HCT116 (cell line): ENCODE measurements around the gene ITGAV. TPM values are rescaled to one million over a fixed set of nuclear protein-coding genes. Genes with fewer than 3 reads are reported as not detected.

Source experiments
- ATAC-seq: fragments of 200-7000 bp; cut with Tn5 transposase; 2 replicates; pipeline ENCODE4 v1.9.1; 2020; ENCODE audit warnings: mild to moderate bottlenecking, moderate library complexity
- BruUV-seq: library from RNA; stranded (reverse); fragments of 400-500 nt; replicated peaks from 2 replicates; lab custom pipeline; 2021; lab: Mats Ljungman, UMichigan
- CTCF ChIA-PET: fragments of 300-600 bp; sonication (Branson Sonifier 250); formaldehyde crosslinking; loops from one replicate; lab custom pipeline; 2021; ENCODE audit warnings: antibody characterized with exemption; lab: Charles Lee
- POLR2A ChIA-PET: fragments of 300-600, 350-600 bp; sonication (Branson Sonifier 250); formaldehyde crosslinking; loops from one replicate; lab custom pipeline; 2021; ENCODE audit warnings: antibody characterized with exemption; lab: Charles Lee
- RAD21 ChIA-PET, 2 experiments: fragments of 300-600 bp; sonication (Branson Sonifier 250); formaldehyde crosslinking; loops; one replicate each; lab custom pipeline; 2023; ENCODE audit warnings: low total read pairs in 2 of 2; ENCODE audit not compliant: uncharacterized antibody in 2 of 2, unreplicated experiment in 2 of 2, low non-redundant PET in 1 of 2; lab: Charles Lee
- DNase-seq: peaks from one replicate; pipeline ENCODE4 v3.0.0-alpha.2; 2010; ENCODE audit warnings: low read depth, low spot score
- H2AFZ ChIP-seq: fragments of 200-600 bp; shearing (Covaris generic), sonication (generic); 2 replicates; pipeline ENCODE4 v1.6.1; 2017; ENCODE audit warnings: low read depth, mixed run types, mixed read lengths, antibody characterized with exemption, low read length; ENCODE audit not compliant: poor library complexity, severe bottlenecking
- H3K27ac ChIP-seq: 2 replicates; pipeline ENCODE4 v1.5.1; 2012; ENCODE audit warnings: low read depth, low read length
- H3K27me3 ChIP-seq: fragments of 200-600 bp; sonication (generic); 2 replicates; pipeline ENCODE4 v1.6.1; 2016; ENCODE audit warnings: mixed run types, low read length, mixed read lengths; ENCODE audit not compliant: insufficient read depth
- H3K36me3 ChIP-seq, 2 experiments: fragments of 200-500 bp in 1 of 2; fragments of 200-600 bp in 1 of 2; sonication (Bioruptor generic) in 1 of 2; sonication (generic) in 1 of 2; 2 replicates each; pipeline versions ENCODE4 v1.5.1 to v1.6.1; 2014 to 2016; ENCODE audit warnings: low read length in 2 of 2, inconsistent platforms in 1 of 2, mixed read lengths in 1 of 2, mixed run types in 1 of 2; ENCODE audit not compliant: insufficient read depth in 2 of 2, control insufficient read depth in 1 of 2
- H3K4me1 ChIP-seq, 2 experiments: fragments of 200-600 bp in 1 of 2; sonication (generic) in 1 of 2; 2 replicates each; pipeline versions ENCODE4 v1.5.1 to v1.6.1; 2012 to 2017; ENCODE audit warnings: low read length in 2 of 2, inconsistent platforms in 1 of 2, mild to moderate bottlenecking in 1 of 2, mixed read lengths in 1 of 2, mixed run types in 1 of 2, moderate library complexity in 1 of 2; ENCODE audit not compliant: insufficient read depth in 2 of 2, control insufficient read depth in 1 of 2
- H3K4me2 ChIP-seq: fragments of 200-600 bp; sonication (generic); 2 replicates; pipeline ENCODE4 v1.6.1; 2017; ENCODE audit warnings: mixed run types, low read length, mixed read lengths
- H3K4me3 ChIP-seq, 2 experiments: fragments of 200-600 bp in 1 of 2; sonication (generic) in 1 of 2; replicated peaks in 1 of 2; 2 replicates each; pipeline ENCODE4 v1.5.1; 2011 to 2016; ENCODE audit warnings: low read length in 2 of 2, control low read depth in 1 of 2, low read depth in 1 of 2, mild to moderate bottlenecking in 1 of 2, mixed read lengths in 1 of 2, mixed run types in 1 of 2
- H3K79me2 ChIP-seq: fragments of 200-600 bp; sonication (generic); 2 replicates; pipeline ENCODE4 v1.6.1; 2017; ENCODE audit warnings: mild to moderate bottlenecking, mixed run types, low read length, moderate library complexity, mixed read lengths; ENCODE audit not compliant: insufficient read depth
- H3K9ac ChIP-seq: fragments of 200-600 bp; sonication (generic); 2 replicates; pipeline ENCODE4 v1.6.1; 2016; ENCODE audit warnings: low read length, mixed read lengths
- H3K9me2 ChIP-seq: fragments of 200-600 bp; sonication (generic), shearing (Covaris generic); 2 replicates; pipeline ENCODE4 v1.6.1; 2017; ENCODE audit warnings: mixed run types, mild to moderate bottlenecking, moderate library complexity; ENCODE audit not compliant: insufficient read depth
- H3K9me3 ChIP-seq, 2 experiments: fragments of 200-500 bp in 1 of 2; fragments of 200-600 bp in 1 of 2; sonication (Bioruptor generic) in 1 of 2; sonication (generic) in 1 of 2; 2 replicates each; pipeline ENCODE4 v1.6.1; 2014 to 2017; ENCODE audit warnings: low read length in 2 of 2, mixed read lengths in 2 of 2, inconsistent platforms in 1 of 2, low read depth in 1 of 2, mild to moderate bottlenecking in 1 of 2, mixed run types in 1 of 2, moderate library complexity in 1 of 2; ENCODE audit not compliant: control insufficient read depth in 1 of 2, insufficient read depth in 1 of 2
- H4K20me1 ChIP-seq: fragments of 200-600 bp; sonication (generic), shearing (Covaris generic); 2 replicates; pipeline ENCODE4 v1.6.1; 2017; ENCODE audit warnings: mixed run types, mild to moderate bottlenecking, moderate library complexity; ENCODE audit not compliant: insufficient read depth
- ATF3 ChIP-seq: IDR thresholded peaks from 2 replicates; pipeline ENCODE4 v1.6.1; 2012
- CEBPB ChIP-seq: IDR thresholded peaks from 2 replicates; pipeline ENCODE4 v1.6.1; 2012; ENCODE audit warnings: low read depth
- EGR1 ChIP-seq: IDR thresholded peaks from 2 replicates; pipeline ENCODE4 v1.6.1; 2012; ENCODE audit warnings: low read depth
- RAD21 ChIP-seq: IDR thresholded peaks from 2 replicates; pipeline ENCODE4 v1.6.1; 2012; ENCODE audit warnings: low read depth, mild to moderate bottlenecking
- REST ChIP-seq: IDR thresholded peaks from 2 replicates; pipeline ENCODE4 v1.6.1; 2012; ENCODE audit warnings: low read depth
- SIN3A ChIP-seq: IDR thresholded peaks from 2 replicates; pipeline ENCODE4 v1.6.1; 2012; ENCODE audit warnings: low read depth
- SP1 ChIP-seq: IDR thresholded peaks from 2 replicates; pipeline ENCODE4 v1.6.1; 2012; ENCODE audit warnings: low read depth
- YY1 ChIP-seq: IDR thresholded peaks from 2 replicates; pipeline ENCODE4 v1.6.1; 2011; ENCODE audit warnings: low read length, low read depth, moderate library complexity, mild to moderate bottlenecking; ENCODE audit not compliant: insufficient replicate concordance; ENCODE audit errors: extremely low read depth
- ZNF274 ChIP-seq: fragments of 200-500 bp; sonication (Bioruptor generic); IDR thresholded peaks from 2 replicates; pipeline ENCODE4 v1.6.1; 2014; ENCODE audit warnings: mild to moderate bottlenecking, low read depth, low read length, inconsistent platforms
- intact Hi-C: fragments of 100-400 bp; cut with micrococcal nuclease; formaldehyde crosslinking; loops from 2 replicates; pipeline ENCODE4 v1.10.0; 2022
- total RNA-seq: library from RNA; stranded (reverse); gene quantifications from one replicate; pipeline ENCODE4 v1.2.1, GENCODE V29; 2021; ENCODE audit not compliant: unreplicated experiment

Gene ITGAV
- total RNA-seq, 1 experiment from 2014 or later, result 36.3 TPM

GRCh38 chr2:186634701-186635100 lies 44.8 kb downstream of the ITGAV start:
- Histone ChIP-seq H3K27me3 (no peaks in the 10 kb centered on the region), H3K79me2 (no peaks in the 10 kb centered on the region), H3K4me1 (no peaks in the 10 kb centered on the region), H3K9ac (no peak overlapping the region), H3K4me2 (no peak overlapping the region), H4K20me1 (no peaks in the 10 kb centered on the region), H3K9me2 (no peaks in the 10 kb centered on the region), H3K27ac (no peak overlapping the region), H3K9me3 (no peaks in the 10 kb centered on the region), H3K4me3 (no peak overlapping the region), H2AFZ (no peak overlapping the region), H3K36me3 (no peaks in the 10 kb centered on the region)
- TF ChIP-seq YY1, result no peak
- TF ChIP-seq ZNF274, result no peak
- TF ChIP-seq EGR1, result no peak
- TF ChIP-seq SIN3A, result no peak
- no peak for TF ChIP-seq CEBPB
- ChIA-PET POLR2A (no interaction called here), RAD21 (no interaction called here), CTCF (no interaction called here)
- no peak for ATAC-seq
- intact Hi-C loops, result no loop called here
- no TSS peak for BruUV-seq
- DNase-seq, result no peak

- no peaks in the 10 kb centered on the region for H4K20me1 ChIP-seq
- H2AFZ ChIP-seq, result no peak overlapping the region
- H3K9ac ChIP-seq, result no peak overlapping the region
- no peaks in the 10 kb centered on the region for H3K36me3 ChIP-seq
- ChIA-PET CTCF (no interaction called here), POLR2A (no interaction called here), RAD21 (no interaction called here)
- no peaks in the 10 kb centered on the region for H3K79me2 ChIP-seq
- H3K9me3 ChIP-seq, result no peaks in the 10 kb centered on the region
- H3K4me3 ChIP-seq, result no peak overlapping the region
- no peaks in the 10 kb centered on the region for H3K9me2 ChIP-seq
- no peak for DNase-seq
- TF ChIP-seq YY1 (no peak), CEBPB (no peak), RAD21 (no peak), ATF3 (no peak), REST (no peak), SP1 (no peak), ZNF274 (no peak)
- no peak overlapping the region for H3K27ac ChIP-seq
- no peaks in the 10 kb centered on the region for H3K27me3 ChIP-seq
- BruUV-seq, result no TSS peak
- no peak for ATAC-seq
- H3K4me1 ChIP-seq, result no peaks in the 10 kb centered on the region
- H3K4me2 ChIP-seq, result no peak overlapping the region
- intact Hi-C loops, result no loop called here
Observed at GRCh38 chr2:186636800-186637496, 47.1 kb downstream of the ITGAV start.
